ENCODE data around the gene JAKMIP1.

JAKMIP1 gene

GRCh38 chr4:5982156-5982973 is 218.0 kb downstream of the JAKMIP1 start:
- no peaks in the 10 kb centered on the region for H3K36me3 Mint-ChIP-seq (ENCODE audit: insufficient read depth)
- peaks cover 19% of the 10 kb centered on the region for H3K9me3 Mint-ChIP-seq
- no peaks in the 10 kb centered on the region for H3K27me3 Mint-ChIP-seq
- ATAC-seq (replicated peaks; ENCODE audit: extremely low read depth, poor library complexity, severe bottlenecking) (no peak), DNase-seq (ENCODE audit: low spot score in 2 of 2) (no peak)
- no peaks in the 10 kb centered on the region for H3K4me1 Mint-ChIP-seq
- no peak overlapping the region for H3K27ac Mint-ChIP-seq (ENCODE audit: low read depth)
- no peak overlapping the region for H3K4me3 Mint-ChIP-seq

GRCh38 chr4:5980436-5981155 is 219.8 kb downstream of the JAKMIP1 start:
- no peaks in the 10 kb centered on the region for H3K36me3 Mint-ChIP-seq (ENCODE audit: insufficient read depth)
- peaks cover 19% of the 10 kb centered on the region for H3K9me3 Mint-ChIP-seq
- DNase-seq (ENCODE audit: low spot score in 2 of 2), result no peak
- H3K27me3 Mint-ChIP-seq, result no peaks in the 10 kb centered on the region
- no peak overlapping the region for H3K27ac Mint-ChIP-seq (ENCODE audit: low read depth)
- ATAC-seq (replicated peaks; ENCODE audit: extremely low read depth, poor library complexity, severe bottlenecking), result no peak
- H3K4me1 Mint-ChIP-seq, result no peaks in the 10 kb centered on the region
- no peak overlapping the region for H3K4me3 Mint-ChIP-seq

GRCh38 chr4:5979981-5980380 is 220.4 kb downstream of the JAKMIP1 start:
- Mint-ChIP-seq H3K27ac (ENCODE audit: low read depth) (no peak overlapping the region), H3K9me3 (peaks cover 16% of the 10 kb centered on the region), H3K4me1 (no peaks in the 10 kb centered on the region), H3K4me3 (no peak overlapping the region), H3K27me3 (no peaks in the 10 kb centered on the region), H3K36me3 (ENCODE audit: insufficient read depth) (no peaks in the 10 kb centered on the region)
- ATAC-seq (replicated peaks; ENCODE audit: extremely low read depth, poor library complexity, severe bottlenecking) (no peak), DNase-seq (ENCODE audit: low spot score in 2 of 2) (no peak)

- DNase-seq (ENCODE audit: low spot score in 2 of 2), result no peak
- Mint-ChIP-seq H3K36me3 (ENCODE audit: insufficient read depth) (no peaks in the 10 kb centered on the region), H3K4me3 (no peak overlapping the region), H3K4me1 (no peaks in the 10 kb centered on the region), H3K27me3 (no peaks in the 10 kb centered on the region), H3K9me3 (no peaks in the 10 kb centered on the region), H3K27ac (ENCODE audit: low read depth) (no peak overlapping the region)
- no peak for ATAC-seq (replicated peaks; ENCODE audit: extremely low read depth, poor library complexity, severe bottlenecking)
Observed at GRCh38 chr4:5976921-5977320, 223.4 kb downstream of the JAKMIP1 start.

GRCh38 chr4:5976431-5976830 is 223.9 kb downstream of the JAKMIP1 start:
- DNase-seq (ENCODE audit: low spot score in 2 of 2) (no peak), ATAC-seq (replicated peaks; ENCODE audit: extremely low read depth, poor library complexity, severe bottlenecking) (no peak)
- H3K9me3 Mint-ChIP-seq, result no peaks in the 10 kb centered on the region

More at GRCh38 chr4:5976431-5976830, 223.9 kb downstream of the JAKMIP1 start:
- Mint-ChIP-seq H3K27me3 (no peaks in the 10 kb centered on the region), H3K4me1 (no peaks in the 10 kb centered on the region), H3K27ac (ENCODE audit: low read depth) (no peak overlapping the region), H3K4me3 (no peak overlapping the region), H3K36me3 (ENCODE audit: insufficient read depth) (no peaks in the 10 kb centered on the region)

Measured in central memory CD8-positive, alpha-beta T cell (primary cell).